Stimulated activated CD4-positive, alpha-beta T cell treated with anti-CD3 and anti-CD28 coated beads, TNF-alpha, amount 100 ng/mL, for 24 hours (primary cell): ENCODE measurements around the gene ARL5B.
A peak's percentile ranks its signal among the peaks of the same experiment; 100 is the strongest.
"Not testable (repeated sequence)": the region's sequence is repeated elsewhere in the genome, so short reads cannot be mapped to it uniquely, and the experiment has no call there.

Experiments used
- DNase-seq, 3 experiments: peaks; one replicate each; pipeline ENCODE4 v3.0.0-alpha.2; 2020; ENCODE audit warnings: low read depth in 3 of 3

Gene ARL5B, protein sequence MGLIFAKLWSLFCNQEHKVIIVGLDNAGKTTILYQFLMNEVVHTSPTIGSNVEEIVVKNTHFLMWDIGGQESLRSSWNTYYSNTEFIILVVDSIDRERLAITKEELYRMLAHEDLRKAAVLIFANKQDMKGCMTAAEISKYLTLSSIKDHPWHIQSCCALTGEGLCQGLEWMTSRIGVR

DNA sequence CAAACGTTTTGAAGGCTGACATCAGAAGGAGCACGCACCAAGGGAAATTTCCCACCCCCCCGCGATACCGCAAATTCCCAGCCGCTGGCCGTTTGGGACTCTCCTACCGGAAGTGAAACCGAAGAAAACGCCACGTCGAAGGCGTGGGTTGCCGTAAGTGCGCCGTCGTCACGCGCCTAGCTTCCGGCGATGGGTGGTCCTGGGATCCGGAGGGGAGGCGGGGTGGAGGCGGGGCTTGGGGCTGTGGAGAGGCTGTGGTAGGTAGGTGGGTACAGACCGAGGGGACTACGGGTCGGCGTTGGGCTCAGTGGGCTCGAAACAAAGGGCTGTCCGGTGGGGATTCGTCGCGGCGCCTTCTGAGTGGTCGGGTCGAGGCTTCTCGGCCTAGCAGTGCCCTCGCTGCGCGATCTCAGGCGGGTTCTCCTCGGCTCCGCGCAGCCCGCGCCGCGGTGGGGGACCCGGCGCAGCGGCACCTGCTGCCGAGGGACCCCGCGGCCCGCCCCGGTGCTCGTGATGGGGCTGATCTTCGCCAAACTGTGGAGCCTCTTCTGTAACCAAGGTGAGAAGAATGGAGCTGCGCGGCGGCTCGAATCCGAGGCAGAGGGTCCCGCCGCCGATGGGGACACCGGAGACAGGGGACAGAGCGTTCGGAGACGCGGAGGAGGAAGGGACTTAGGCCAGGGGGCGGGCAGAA is at the start of gene ARL5B:
Gene ARL5B (plus strand): TSS at position 307 of the 694 bp plus-strand sequence. CDS start 207 bp downstream, at position 514.
- DNase-seq = peak; percentile 92 to 97 (median 95)

DNA sequence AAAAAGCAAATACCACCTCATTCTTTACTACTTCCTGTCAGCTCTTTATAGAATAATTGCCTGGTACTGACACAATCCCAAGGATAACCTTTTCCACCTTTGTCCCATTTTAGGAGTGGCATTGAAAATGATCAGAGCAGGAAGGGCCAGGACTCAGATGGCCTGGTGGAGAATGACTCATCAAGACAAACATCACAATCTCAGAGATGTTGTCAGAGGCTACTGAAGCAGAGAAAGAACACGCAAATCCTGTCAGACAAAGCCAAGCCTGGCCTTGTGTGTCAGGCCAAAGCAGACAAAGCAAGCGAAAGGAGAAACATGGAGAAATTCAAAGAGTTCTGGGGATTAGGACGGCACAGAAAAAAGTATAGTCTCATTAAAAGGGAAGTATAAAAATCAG is 48.7 kb upstream of the ARL5B start:
- no peak for DNase-seq

DNA sequence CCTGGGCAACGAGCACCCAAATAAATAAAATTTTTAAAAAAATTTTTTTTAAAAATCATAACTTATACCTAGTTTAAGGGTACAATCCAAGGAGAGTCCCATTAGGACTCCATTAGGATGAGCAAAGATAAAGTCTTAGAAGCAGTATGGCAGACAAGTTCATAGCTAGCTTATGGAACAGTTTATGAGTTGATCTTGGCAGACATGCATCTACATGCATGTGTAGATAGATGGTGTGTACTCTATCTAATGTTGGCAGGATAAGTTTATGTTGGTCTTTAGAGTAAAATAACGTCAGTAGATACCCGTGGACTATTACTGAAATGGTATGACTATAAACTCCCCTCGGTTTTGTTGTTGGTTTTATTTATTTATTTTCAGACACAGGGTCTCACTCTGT is 48.1 kb upstream of the ARL5B start:
- DNase-seq = no peak

DNA sequence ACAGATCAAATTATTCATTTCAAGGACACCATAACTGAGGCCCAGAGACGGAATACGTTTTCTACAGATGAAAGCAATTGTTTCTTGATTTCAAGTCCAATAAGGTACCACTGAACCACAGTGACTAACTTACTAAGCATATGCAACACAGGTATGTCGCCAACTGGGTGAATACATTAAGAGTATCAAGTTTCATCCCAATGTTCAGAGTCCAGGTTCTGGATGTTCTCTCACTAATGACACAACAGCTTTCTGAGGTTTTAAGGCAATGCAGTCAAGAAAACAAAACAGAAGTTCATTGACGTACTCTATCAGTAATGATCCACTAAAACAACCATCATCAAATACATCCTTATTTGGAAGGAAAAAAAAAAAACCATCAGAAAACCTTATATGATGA is 43.6 kb upstream of the ARL5B start:
- no peak for DNase-seq

DNA sequence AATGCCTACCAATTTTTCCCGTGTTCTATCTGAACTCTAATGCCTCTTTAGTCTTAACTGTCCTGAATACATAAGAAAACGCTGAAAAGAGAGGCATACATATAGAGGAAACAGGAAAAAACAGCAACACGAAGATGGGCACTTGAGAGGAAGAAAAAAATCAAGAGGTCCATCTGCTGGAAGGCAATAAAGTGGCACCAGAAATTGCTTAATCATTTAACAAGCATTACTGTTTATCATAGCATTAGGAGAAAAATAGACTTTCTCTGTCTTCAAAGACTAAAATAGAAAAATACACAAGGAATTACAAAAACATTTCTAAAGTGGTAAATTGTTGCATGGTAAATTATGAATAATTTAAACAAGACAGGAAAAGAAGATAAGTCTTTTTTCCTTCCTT is 42.9 kb upstream of the ARL5B start:
- DNase-seq = no peak

DNA sequence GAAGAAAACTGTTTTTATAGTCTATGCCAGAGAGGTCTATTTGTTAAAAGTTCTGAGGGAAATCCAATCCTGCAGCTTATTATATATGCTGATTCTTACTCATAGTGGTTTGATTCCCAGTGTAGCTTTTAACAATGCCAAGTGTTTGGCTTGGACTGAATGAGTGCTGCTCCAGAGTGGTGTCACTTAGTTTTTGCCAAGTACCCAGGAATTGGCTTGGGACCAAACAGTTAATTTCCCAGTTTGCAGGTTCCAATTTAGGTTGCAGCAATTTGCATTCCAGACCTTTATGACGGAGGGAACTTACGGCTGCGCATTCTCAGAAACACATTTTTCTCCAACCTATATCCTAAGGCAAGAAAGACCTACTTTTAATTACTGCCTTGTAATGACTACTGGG is 40.2 kb upstream of the ARL5B start:
- no peak for DNase-seq

DNA sequence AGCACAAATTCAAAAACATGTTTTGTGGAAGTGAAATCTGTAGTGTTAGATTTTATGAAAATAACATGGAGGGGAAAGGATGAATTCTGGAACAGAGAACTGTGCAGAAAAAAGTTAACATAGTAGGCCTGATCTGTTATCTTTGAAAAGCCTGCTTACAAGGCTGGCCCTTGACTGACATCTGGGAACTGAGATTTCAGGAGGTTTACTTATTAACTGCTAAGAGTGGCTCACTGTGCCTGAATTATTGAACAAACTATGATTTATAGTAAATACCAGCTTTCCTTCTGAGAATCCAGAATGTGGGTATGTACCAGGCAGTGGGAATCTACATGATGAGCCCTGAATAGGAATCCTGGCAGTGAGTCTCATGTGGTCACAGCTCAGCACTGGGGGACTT is 38.4 kb upstream of the ARL5B start:
- no peak for DNase-seq

DNA sequence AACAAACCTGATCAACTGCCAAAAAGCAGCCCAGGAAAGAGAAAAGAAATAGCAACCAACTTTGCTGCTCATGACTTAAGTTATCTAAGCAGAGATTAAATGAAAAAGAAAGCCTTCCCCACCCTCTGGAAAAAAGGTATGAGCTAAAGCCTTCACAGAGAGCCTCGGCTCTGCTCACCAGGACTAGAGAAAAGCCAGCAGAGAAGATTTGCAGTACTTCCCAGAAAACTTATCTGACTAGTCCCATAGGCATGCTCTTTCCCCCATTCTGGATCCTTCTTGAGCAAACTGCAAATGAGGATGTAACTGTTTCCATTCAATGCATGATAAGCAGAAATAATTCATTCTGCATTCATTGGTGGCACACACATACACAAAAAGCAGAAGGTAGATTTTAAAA is 35.6 kb upstream of the ARL5B start:
- DNase-seq = not testable (repeated sequence)

DNA sequence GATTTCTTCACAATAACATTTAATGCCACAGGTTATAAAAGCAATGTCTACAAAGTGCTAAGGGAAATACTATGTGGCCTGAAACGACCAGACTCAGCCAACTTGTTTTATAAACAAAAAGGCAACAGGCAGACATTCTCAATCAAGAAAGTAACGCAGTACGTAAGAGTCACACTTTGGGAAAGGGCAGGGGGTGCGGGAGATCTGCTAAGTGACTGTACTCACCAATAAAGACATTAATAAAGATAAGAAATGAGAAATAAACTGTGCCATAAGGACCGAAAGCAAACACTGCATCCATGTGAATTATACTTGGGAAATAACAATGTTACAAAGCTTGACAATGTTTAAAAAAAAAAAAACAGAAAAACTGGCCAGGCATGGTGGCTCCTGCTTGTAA is 33.3 kb upstream of the ARL5B start:
- DNase-seq = no peak

DNA sequence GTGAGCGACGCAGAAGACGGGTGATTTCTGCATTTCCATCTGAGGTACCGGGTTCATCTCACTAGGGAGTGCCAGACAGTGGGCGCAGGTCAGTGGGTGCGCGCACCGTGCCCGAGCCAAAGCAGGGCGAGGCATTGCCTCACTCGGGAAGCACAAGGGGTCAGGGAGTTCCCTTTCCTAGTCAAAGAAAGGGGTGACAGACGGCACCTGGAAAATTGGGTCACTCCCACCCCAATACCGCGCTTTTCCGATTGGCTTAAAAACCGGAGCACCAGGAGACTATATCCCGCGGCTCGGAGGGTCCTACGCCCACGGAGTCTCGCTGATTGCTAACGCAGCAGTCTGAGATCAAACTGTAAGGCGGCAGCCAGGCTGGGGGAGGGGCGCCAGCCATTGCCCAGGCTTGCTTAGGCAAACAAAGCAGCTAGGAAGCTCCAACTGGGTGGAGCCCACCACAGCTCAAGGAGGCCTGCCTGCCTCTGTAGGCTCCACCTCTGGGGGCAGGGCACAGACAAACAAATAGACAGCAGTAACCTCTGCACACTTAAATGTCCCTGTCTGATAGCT is 31.7 kb upstream of the ARL5B start:
- DNase-seq = peak; percentile 22 to 56 (median 36)

DNA sequence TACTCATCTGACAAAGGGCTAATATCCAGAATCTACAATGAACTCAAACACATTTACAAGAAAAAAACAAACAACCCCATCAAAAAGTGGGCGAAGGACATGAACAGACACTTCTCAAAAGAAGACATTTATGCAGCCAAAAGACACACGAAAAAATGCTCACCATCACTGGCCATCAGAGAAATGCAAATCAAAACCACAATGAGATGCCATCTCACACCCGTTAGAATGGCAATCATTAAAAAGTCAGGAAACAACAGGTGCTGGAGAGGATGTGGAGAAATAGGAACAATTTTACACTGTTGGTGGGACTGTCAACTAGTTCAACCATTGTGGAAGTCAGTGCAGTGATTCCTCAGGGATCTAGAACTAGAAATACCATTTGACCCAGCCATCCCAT is 26.7 kb upstream of the ARL5B start:
- DNase-seq = not testable (repeated sequence)

DNA sequence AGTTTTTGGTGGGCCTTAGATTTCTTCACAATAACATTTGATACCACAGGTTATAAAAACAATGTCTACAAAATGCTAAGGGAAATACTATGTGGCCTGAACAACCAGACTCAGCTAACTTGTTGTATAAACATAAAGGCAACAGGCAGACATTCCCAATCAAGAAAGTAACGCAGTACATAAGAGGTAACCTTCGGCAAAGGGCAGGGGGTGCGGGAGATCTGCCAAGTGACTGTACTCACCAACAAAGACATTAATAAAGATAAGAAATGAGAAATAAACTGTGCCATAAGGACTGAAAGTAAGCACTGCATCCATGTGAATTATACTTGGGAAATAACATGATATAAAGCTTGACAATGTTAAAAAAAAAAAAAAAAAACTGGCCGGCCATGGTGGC is 23.2 kb upstream of the ARL5B start:
- no peak for DNase-seq

DNA sequence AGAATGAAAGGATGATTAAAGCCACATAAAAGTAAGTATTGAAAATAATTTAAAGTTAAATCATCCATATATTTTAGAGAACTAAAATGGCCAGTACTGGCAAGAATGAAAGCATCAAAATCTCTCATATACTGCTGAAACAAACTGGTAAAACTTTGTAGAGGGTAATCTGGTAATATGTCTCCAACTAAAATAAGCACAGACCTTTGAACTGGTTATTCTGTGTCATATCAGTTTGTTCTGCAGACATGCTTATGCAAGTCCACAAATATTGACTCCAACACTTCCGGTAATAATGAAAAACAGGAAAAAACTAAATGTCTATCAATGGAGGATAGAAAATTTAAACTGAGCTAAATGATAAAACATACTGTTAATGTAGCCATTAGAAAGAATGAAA is 21.8 kb upstream of the ARL5B start:
- DNase-seq = not testable (repeated sequence)

DNA sequence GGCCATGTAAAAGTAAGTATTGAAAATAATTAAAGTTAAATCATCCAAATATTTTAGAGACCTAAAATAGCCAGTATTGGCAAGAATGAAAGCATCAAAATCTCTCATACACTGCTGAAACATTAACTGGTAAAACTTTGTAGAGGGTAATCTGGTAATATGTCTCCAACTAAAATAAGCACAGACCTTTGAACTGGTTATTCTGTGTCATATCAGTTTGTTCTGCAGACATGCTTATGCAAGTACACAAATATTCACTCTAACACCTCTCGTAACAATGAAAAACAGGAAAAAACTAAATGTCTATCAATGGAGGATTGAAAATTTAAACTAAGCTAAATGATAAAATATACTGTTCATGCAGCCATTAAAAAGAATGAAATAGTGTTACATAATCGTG is 19.5 kb upstream of the ARL5B start:
- not testable (repeated sequence) for DNase-seq

DNA sequence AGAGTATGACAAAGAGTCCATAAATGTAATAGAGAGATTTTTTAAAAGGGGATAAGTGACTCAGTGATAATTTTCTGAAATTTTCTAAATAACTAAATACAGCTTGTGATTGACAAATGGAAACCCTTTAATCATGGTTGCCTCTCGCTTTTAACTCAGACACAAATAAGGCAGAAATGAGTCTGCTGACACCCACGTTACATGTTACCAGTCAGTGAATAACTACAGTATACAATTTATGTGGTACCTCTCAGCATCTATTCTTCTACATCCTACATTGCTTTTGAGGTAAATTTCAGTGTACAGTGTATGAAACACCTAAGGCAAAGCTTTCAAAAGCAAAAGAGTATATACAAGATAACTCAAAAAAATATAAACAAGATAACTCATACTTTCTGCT is 12.1 kb upstream of the ARL5B start:
- no peak for DNase-seq

DNA sequence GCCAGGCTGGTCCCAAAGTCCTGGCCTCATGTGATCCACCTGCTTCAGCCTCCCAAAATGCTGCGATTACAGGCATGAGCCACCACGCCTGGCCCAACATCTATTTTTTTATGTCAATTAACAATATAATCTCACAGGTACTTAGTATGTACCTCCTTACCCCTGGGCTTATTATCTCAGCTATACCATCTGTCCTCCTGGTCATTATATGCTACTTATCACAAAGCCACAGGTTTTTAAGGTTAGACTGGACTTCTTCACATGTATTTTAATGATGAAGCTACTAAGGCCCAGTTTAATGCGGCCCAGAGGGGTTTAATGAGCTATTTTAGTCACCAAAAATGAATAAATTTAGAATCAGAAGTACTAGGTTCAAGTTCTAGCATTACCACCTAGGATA is 11.3 kb upstream of the ARL5B start:
- DNase-seq = no peak

DNA sequence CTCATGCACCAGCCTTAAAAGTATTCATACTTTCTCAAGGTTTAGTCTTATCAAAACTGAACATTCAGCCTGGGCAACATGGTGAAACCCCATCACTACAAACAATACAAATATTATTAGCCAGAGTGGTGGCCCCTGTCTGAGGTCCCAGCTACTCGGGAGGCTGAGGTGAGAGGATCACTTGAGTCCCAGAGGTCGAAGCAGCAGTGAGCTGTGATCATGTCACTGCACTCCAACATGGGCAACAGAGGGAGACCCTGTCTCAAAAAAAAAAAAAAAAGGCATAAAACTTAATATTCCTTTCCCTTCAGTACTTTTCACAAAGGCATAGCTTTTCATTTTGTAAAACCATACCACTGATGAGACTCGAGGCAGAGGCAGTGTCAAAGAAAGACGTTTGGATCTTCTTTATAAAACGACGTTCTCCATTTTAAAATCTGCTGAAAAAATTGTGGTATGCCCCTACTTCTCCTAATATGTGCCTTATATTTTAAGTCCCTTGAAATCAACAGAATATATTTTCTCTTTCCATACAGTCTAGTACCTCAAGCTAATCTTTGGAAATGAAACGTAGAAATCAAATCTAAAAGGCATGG is 9.8 kb upstream of the ARL5B start:
- DNase-seq = no peak

DNA sequence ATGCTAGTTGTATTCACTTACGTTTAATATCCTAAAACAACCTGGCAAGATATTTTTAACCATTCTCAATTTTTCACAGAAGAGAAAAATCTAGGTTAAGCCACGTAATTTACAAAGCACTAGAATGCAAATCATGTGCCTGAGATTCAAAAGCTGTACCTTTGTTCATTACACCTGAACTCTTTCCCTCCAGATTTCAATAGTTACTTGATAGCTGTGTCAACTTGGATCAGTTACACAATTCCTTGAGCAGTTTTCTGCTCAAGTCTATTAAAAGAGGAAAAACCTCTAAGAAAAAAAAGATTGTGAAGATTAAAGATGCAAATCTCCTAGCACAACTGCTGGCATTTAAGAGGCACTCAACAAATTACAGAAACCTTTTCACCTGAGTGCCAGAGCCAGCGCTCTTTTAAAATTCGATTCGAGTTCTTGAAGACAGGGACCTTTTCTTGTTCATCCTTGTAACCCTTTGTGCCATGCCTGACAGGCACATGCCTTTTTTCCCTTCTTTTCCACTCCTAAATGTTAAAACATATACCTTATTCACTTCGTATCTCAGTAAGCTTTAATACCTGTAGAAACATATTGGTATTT is 8.7 kb upstream of the ARL5B start:
- DNase-seq = no peak

DNA sequence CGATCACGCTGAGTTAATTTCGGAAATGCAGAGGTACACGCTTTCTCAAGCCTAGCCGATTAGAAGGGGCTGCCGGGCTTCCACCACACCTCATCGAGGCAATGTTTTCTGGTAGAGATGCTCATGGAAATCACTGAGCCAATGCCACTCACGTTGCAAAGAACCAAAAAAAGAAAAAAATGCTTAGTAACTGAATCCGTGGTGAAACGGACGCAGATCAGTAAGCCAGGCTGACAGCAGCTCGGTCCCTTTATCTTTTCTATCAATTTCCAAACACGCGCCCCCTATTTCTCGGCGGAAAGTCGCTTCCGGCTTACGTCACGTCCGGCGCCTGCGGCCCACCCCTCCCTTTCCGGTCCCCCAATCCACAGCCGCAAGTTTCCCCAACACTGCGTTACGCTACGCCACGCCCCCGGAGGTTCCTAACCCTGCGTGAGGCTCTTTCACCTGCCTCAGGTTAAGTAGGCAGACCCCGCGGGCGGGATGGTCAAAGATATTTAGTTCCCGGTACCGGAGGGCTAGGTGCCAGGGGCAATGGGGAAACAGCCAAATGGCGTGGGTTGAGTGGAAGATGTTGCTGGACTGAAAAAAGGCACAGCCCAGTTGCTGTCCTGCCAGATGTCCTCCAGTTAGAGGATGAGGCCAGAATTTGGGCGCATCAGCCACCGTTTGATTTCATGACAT is 7.8 kb upstream of the ARL5B start, which contains the start of gene NSUN6:
Gene NSUN6 (minus strand): TSS at position 264 of the 684 bp plus-strand sequence. CDS start 384 bp downstream, outside the sequence.
- DNase-seq = peak; percentile 87 to 90 (median 87)

DNA sequence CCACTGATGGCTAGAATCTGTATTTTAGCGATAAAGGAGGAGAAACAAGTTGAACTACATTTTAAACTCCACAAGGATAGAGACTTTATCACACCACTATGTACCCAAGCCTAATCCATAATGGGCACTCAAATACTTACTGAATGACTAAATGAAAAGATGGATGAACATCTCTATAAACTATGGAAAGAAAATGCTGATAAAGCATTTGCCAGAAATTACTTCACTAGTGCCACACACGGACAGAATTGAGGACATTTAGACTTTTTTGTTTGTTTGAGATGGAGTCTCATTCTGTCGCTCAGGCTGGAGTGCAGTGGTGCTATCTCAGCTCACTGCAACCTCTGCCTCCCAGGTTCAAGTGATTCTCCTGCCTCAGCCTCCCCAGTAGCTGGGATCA is 6.1 kb upstream of the ARL5B start:
- DNase-seq = no peak

DNA sequence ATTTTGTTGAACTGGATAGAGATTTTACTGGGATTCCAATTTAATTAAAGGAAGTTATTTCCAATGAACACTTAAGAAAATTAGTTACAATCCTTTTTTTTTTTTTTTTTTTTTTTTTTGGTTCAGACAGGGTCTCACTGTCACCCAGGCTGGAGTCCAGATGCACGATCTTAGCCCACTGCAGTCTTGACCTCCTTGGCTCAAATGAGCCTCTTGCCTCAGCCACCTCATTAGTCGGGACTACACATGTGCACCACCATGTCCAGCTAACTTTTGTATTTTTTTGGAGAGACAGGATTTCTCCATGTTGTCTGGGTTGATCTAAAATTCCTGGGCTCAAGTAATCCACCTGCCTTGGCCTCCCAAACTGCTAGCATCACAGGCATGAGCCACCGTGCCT is 2.5 kb upstream of the ARL5B start:
- DNase-seq = no peak
